ENCODE results near the gene GYS2.

DNA sequence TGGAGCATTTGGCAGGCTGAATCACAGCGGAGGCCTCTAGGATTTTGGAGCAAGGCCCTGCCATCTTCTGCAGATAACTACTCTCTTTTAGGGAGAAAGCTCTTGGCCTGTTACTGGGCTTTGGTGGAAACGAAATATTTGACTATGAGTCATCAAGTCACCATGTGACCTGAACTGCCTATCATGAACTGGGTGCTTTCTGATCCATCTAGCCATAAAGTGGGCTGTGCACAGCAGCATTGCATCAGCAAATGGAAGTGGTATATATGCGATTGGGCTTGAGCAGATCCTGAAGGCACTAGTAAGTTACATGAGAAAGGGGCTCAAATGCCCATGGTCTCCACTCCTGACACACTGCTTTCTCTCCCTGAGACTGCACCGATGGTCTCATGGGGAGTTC lies 21.1 kb downstream of the GYS2 start:
- no peak for TF ChIP-seq POLR2AphosphoS5 (IDR thresholded peaks at IDR 0.05; ENCODE audit: low read depth, low read length)
- TF ChIP-seq POLR2A (IDR thresholded peaks at IDR 0.05; ENCODE audit: low read depth, low read length), result no peak
- TF ChIP-seq POU2F2 (IDR thresholded peaks at IDR 0.05; ENCODE audit: low read depth, low read length), result no peak
- TF ChIP-seq TAF1 (IDR thresholded peaks at IDR 0.05; ENCODE audit: low read depth, low read length), result no peak

Data from GM12891 (cell line).